RWPE2 (cell line): ENCODE data around the gene MYL3.
A peak's percentile ranks its signal among the peaks of the same experiment; 100 is the strongest.

Source experiments
- ATAC-seq: fragments of 200-7000 bp; cut with Tn5 transposase; 3 replicates; pipeline ENCODE4 v1.9.1; 2021; ENCODE audit warnings: low read depth
- DNase-seq: peaks from one replicate; pipeline ENCODE4 v3.0.0-alpha.2; 2020; ENCODE audit warnings: low spot score
- H3K27ac ChIP-seq: fragments of 450-650 bp; 2 replicates; pipeline ENCODE4 v1.5.1; 2017; ENCODE audit warnings: mild to moderate bottlenecking; ENCODE audit not compliant: poor library complexity, severe bottlenecking
- H3K27me3 ChIP-seq: fragments of 250-450 bp; sonication (Bioruptor Pico); 2 replicates; pipeline ENCODE4 v1.5.1; 2021; ENCODE audit warnings: mild to moderate bottlenecking, moderate library complexity; ENCODE audit not compliant: insufficient read depth, poor library complexity, severe bottlenecking
- H3K36me3 ChIP-seq: fragments of 250-450 bp; sonication (Bioruptor Pico); 2 replicates; pipeline ENCODE4 v1.5.1; 2020; ENCODE audit warnings: low read depth, mild to moderate bottlenecking, moderate library complexity
- H3K4me1 ChIP-seq: fragments of 250-450 bp; sonication (Bioruptor Pico); 2 replicates; pipeline ENCODE4 v1.5.1; 2021; ENCODE audit warnings: mild to moderate bottlenecking, moderate library complexity; ENCODE audit not compliant: insufficient read depth, poor library complexity, severe bottlenecking
- H3K4me3 ChIP-seq: fragments of 250-450 bp; sonication (Bioruptor Pico); 2 replicates; pipeline ENCODE4 v1.5.1; 2021; ENCODE audit warnings: mild to moderate bottlenecking, moderate library complexity; ENCODE audit not compliant: severe bottlenecking
- H3K9me3 ChIP-seq: fragments of 250-450 bp; sonication (Bioruptor Pico); 2 replicates; pipeline ENCODE4 v1.5.1; 2021; ENCODE audit warnings: mild to moderate bottlenecking, moderate library complexity; ENCODE audit not compliant: severe bottlenecking
- TF ChIP-seq, protein P1 (sequence below): fragments of 450-650 bp; IDR thresholded peaks from one replicate; pipeline ENCODE4 v1.5.1; 2017; ENCODE audit warnings: mild to moderate bottlenecking, moderate library complexity; ENCODE audit not compliant: poor library complexity, severe bottlenecking

The MYL3 gene

DNA sequence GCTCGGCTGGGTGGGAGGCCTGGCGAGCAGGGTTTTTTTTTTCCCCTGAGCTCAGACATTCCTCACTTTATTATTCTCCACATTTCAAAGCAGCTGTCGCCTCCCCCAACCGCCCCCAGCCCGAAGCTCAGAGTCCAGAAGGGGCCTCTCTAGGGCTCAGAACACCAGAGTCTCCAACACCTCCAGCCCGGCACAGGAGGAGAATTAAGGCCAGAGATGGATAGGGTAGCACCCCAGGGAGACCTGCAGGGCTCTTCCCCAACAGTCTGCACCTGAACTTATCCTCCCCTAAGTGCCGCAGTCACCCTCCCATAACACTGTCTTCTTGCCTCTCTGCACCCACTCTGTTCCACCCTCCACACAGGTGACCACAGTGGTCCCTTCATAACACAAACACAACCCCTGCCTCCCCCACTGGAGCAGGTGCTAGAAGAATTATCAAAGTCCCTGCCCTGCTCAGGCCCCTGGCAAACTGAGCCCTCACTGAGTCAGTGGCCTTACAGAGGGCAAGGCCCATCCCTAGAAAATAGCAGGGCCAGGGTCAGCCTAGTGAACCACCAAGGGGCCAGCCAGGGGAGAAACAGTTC lies 14.1 kb downstream of the MYL3 start:
- Histone ChIP-seq H3K9me3 (no peaks in the 10 kb centered on the region), H3K36me3 (no peaks in the 10 kb centered on the region), H3K4me3 (no peak overlapping the region), H3K27ac (no peak overlapping the region), H3K27me3 (no peaks in the 10 kb centered on the region), H3K4me1 (no peaks in the 10 kb centered on the region)
- TF ChIP-seq, protein P1, sequence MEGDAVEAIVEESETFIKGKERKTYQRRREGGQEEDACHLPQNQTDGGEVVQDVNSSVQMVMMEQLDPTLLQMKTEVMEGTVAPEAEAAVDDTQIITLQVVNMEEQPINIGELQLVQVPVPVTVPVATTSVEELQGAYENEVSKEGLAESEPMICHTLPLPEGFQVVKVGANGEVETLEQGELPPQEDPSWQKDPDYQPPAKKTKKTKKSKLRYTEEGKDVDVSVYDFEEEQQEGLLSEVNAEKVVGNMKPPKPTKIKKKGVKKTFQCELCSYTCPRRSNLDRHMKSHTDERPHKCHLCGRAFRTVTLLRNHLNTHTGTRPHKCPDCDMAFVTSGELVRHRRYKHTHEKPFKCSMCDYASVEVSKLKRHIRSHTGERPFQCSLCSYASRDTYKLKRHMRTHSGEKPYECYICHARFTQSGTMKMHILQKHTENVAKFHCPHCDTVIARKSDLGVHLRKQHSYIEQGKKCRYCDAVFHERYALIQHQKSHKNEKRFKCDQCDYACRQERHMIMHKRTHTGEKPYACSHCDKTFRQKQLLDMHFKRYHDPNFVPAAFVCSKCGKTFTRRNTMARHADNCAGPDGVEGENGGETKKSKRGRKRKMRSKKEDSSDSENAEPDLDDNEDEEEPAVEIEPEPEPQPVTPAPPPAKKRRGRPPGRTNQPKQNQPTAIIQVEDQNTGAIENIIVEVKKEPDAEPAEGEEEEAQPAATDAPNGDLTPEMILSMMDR: no peak
- DNase-seq (peak; percentile 23), ATAC-seq (no peak)

DNA sequence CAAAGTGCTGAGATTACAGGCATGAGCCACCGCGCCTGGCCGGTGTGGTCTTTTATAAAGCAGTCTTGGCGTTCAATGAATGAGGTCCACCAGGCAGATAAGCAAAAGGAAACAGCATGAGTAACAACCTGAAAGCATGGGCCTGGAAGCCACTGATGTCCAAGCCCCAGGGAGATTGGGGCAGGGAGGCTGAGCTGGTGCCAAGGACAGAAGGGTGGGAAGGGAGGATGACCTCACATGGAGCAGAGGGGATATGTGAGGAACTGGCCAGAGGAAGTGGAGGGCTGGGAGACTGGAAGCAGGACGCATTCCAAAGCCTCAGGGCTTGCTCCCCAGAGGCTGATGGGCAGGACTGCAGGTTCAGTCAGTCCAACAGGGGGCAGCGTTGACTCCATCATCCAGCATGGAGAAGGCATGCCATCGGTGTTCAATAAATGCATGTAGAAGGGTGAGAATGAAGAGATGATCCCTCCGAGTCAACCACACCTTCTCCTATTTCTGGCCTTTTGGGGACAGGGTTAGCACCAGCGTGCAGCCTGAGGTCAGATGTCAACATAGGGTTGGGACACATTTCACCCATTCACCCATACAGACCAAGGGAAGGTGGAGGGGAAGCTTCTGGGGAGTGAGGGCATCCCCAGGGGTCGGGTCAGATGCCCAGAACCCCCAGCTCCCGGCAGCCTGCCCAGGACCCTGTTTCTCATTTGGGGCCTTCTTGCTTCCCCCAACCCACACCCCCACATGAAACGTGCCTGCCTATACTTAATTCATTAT lies 14.8 kb downstream of the MYL3 start:
- no peak for DNase-seq

DNA sequence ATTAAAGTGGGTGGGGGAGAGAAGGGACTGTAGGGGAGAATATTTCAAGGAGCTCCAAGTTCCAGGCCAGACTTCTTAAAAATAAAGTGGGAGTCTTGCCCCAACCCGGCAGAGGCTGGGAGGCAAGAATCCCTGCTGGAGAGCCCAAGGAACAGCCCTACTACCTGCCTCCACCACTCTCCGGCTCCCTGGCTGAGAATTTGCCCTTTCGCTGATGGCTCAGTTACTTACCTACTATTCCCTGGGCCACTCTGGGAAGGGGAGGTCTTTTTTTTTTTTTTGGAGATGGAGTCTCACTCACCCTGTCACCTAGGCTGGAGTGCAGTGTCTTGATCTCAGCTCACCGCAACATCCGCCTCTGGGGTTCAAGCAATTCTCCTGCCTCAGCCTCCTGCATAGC lies 15.5 kb downstream of the MYL3 start:
- DNase-seq (no peak), ATAC-seq (no peak)
- no peaks in the 10 kb centered on the region for H3K4me1 ChIP-seq
- H3K36me3 ChIP-seq: no peaks in the 10 kb centered on the region
- no peak overlapping the region for H3K4me3 ChIP-seq
- H3K27ac ChIP-seq: no peak overlapping the region
- TF ChIP-seq, protein P1: no peak
- no peaks in the 10 kb centered on the region for H3K27me3 ChIP-seq
- no peaks in the 10 kb centered on the region for H3K9me3 ChIP-seq

More for the DNA sequence above, 14.8 kb downstream of the MYL3 start:
- no peaks in the 10 kb centered on the region for H3K36me3 ChIP-seq
- H3K9me3 ChIP-seq: no peaks in the 10 kb centered on the region
- H3K4me3 ChIP-seq: no peak overlapping the region
- H3K27ac ChIP-seq: no peak overlapping the region
- H3K4me1 ChIP-seq: no peaks in the 10 kb centered on the region
- no peaks in the 10 kb centered on the region for H3K27me3 ChIP-seq
- no peak for ATAC-seq
- TF ChIP-seq, protein P1: no peak

DNA sequence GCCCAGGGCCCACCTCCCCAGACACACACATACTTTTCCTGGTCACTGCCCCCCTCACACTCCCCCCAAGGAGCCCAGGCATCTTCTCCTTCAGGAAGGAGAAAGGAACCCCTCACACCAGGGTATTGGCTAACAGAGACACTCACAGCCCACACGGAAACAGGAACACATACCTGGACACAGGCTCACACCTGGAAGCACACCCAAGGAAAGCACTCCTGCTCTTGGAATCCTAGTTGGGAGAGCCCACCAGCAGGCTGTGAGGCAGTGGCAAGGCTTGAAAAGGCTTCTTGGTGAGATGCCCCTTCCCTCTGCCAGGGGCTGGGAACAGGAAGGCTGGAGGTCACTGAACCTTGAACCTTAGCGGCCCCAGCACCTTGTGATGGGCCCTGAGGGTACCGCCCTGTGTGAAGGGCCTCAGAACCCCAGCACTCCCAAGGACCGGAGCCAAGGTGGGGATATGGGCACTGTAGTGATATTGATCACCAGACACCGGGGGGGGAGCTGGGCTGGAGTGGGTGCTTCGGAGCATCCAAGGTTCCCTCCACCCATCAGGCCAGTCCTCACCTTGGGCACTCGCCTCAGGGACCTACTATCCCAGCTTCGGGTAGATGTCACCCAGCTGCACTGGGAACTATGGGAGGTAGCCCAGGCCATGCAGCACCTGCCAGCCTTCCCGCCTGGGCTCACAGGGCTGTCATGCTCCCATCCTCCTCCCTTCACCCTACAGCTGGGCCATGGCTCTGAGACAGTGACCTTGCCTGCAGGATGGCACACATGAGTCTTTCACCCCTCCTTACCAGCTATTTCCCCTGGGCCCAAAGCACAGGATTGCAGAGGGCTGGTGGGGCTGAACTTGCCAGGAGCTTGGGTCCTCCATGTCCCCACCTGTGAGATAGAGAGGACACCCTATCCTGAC lies 16.4 kb downstream of the MYL3 start:
- DNase-seq (peak; percentile 60), ATAC-seq (no peak)
- Histone ChIP-seq H3K27me3 (no peaks in the 10 kb centered on the region), H3K4me1 (no peaks in the 10 kb centered on the region), H3K4me3 (no peak overlapping the region), H3K27ac (no peak overlapping the region), H3K36me3 (no peaks in the 10 kb centered on the region), H3K9me3 (no peaks in the 10 kb centered on the region)
- TF ChIP-seq, protein P1: no peak
